GM19455 (cell line): ENCODE measurements around the gene POLN.

Experiments
- ATAC-seq: cut with Tn5 transposase; IDR thresholded peaks from one replicate; pipeline ENCODE4 v1.9.1; 2021; ENCODE audit not compliant: unreplicated experiment

Gene POLN

GRCh38 chr4:2073808-2074481 lies 168.0 kb downstream of the POLN start:
- ATAC-seq = no peak

DNA sequence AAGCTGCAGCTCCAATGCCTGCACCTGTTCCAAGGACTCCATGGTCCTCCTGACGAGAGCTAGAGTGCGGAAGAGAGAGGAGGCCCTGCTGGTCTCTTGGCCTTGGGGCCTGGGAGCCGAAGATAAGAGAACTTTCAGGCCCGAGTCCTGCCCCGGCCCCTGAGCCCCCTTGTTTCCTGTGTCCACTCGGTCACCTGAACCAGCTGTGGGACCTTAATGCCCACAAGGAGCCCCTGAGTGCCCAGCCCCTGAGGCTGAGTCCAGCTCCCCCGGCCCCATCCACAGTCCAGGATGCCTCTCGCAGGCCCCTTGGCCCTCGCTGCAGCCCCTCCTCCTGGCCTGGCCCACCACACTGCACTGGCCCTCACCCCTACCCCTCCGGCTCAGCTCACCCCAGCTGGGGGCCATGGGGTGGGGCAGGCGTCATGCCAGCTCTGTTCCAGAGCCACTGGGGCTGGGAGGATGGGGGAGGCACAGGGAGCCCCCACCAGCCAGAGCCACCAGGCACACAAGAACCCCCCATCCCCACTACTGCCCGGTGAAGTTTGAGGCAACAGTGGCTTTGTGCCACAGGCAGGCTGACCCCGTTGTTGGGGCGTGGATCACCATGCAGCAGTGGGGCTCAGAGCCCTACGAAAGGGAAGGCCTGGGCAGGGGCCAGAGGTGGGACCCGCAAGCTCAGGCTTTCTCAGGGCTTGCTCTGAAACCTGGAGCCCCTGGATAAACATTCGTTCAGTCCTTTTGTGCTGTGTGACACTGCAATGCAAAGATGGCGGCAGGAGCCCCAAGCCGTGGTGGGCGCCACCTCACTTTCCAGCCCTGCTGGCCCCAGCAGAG lies 168.7 kb downstream of the POLN start:
- no peak for ATAC-seq

- ATAC-seq = no peak
These were observed 169.7 kb downstream of the POLN start for GRCh38 chr4:2071912-2072867.

- ATAC-seq = no peak
These were observed 170.5 kb downstream of the POLN start for GRCh38 chr4:2071252-2071911.

GRCh38 chr4:2070421-2071251 lies 171.3 kb downstream of the POLN start:
- no peak for ATAC-seq

DNA sequence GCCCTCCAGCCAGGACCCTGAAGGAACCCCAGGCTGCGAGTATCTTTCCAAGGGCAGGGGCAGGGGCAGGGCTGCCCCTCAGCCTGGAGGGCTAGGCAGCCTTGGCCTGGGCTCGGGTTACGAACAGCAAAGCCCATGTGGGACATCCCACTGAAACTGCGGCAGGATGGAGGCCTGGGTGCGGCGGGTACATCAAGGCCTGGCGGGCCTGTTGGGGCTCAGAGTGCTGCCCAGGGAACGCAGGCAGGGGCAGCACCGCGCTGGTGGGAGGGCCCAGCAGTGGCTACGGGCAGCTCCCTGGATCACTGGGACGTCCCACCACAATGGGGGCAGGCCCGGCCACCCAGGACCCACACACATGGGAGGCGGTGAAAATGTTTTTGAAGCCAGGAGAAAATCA lies 171.9 kb downstream of the POLN start:
- no peak for ATAC-seq

DNA sequence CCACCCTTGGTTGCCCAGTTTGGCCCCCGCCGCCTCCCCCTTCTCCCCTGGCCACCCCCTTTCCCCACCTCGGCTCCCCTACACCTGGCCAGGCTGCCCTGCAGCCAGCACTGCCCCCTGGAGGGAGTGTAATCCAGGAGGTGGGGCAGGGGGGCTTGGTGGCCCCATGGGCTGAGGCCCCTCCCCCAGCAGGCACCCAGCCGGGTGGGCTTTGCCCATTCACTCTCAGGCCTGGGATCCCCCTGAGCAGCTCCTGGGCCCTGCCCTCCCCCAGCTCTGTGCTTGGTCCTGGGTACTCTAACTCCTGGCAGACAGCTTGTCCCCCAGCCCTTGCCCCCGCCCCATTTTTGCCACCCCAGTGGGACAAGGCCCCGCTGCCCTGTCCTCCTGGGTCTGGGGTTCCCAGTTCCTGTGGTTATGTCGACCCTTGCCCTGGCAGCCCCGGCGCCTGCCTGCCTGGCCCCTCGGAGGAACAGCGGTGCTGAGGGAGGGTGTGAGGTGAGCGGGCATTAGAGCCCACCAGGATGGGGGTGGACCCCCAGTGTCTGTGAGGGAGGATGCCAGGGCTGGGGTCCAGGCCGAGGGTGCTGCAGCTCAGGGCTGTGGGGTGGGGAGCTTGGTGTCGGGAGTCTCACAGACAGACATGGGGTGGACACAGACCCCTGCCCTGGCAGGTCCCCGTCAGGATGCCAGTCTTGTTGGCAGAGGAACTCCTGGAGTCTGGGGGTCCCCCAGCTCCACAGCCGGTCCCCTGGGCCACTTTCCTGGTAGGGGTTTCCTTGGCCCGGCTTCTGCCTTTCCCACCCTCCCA lies 172.6 kb downstream of the POLN start:
- no peak for ATAC-seq

DNA sequence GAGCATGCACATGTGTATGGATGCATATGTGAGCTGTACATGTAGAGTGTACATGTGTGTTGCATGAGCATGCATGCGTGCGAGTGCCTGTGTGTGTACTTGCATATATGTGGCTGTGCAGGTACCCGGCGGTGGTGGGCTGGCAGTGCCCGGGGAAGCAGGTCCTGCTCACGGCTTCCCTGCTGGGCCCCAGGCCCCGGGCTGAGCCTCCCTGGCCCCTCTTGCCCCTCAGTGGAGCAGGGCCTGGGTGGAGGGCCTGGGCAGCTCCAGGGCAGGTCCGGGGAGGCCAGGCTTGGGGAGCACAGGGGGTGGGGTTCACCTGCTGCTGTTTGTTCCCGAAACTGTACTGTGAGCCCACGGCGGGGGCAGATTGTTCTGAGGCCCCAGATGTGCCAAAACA lies 173.4 kb downstream of the POLN start:
- ATAC-seq = no peak

GRCh38 chr4:2068198-2068470 lies 173.8 kb downstream of the POLN start:
- no peak for ATAC-seq

DNA sequence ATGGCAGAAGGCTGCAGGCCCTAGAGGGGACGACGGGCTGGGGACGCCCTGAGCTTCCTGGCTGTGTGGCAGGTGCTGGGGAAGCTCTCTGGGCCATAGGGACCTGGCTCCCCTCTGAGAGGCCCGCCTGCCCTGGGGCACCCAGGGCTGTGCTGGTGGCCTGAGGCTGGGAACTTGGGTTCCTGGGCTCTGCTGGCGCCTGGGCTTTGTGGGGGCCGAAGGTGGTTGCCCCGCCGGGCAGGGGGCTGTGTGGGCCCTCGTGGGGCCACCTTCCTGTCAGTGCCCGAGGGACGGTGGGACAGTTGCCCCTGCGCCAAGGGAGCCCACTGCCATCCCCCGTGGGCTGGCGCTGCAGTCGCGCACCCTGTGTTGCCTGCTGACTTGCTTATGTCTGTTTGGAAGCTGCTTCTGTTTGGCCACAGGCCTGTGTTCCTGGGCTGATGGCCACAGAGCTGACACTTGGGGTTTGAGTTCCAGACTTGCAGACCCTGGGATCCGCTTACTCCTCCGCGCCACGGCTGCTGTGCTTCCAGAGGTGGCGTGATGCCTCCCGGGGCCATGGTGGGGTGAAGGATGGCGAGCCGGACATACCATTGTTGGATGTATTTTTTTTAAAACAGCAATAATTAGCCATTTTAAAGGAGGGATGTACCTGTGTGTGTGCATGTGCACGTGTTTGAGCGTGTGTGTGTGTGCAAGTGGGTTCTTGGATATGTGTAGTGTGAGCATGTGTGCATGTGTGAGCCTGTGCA lies 174.3 kb downstream of the POLN start:
- no peak for ATAC-seq

DNA sequence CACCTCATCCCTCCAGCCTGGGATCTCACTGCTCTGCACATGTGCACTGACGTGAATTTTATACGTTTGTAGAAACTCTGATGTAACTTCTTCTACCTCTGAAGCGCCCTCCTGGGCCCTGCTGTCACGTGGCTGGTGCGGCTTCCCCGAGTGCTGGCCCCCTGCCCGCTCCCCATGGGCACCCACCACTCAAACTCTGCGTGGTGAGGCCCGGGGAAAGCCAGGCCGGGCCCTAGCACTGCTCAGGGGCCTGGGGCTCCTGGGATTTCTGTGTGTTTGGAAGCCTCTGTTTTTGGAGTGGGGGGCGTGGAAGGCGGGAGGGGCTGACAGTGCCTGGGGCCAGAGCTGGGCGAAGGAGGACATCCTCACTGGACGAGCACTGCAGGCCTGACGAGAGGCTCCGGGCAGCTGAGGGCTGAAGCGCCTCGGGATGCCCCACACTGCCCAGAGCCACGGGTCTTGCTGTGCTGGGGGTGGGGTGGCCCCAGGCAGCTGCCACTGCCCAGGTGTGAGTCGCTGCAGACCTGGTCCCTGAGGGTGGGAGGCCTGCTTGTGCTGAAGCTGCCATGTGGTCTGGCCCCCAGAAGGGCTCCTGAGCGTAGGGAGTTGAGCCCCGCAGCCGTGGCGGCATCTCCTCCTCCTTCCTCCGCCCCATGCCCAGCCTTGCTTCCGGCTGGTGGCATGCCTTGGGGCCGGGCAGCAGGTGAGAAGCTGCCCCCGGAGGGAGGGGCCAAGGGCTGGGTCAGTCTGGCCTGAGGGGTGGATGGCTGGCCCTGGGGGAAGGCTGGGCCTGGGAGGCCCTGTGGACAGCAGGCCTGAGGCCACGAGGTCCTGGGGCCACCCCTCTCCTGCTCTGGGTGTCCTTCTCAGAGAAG lies 175.1 kb downstream of the POLN start:
- no peak for ATAC-seq

DNA sequence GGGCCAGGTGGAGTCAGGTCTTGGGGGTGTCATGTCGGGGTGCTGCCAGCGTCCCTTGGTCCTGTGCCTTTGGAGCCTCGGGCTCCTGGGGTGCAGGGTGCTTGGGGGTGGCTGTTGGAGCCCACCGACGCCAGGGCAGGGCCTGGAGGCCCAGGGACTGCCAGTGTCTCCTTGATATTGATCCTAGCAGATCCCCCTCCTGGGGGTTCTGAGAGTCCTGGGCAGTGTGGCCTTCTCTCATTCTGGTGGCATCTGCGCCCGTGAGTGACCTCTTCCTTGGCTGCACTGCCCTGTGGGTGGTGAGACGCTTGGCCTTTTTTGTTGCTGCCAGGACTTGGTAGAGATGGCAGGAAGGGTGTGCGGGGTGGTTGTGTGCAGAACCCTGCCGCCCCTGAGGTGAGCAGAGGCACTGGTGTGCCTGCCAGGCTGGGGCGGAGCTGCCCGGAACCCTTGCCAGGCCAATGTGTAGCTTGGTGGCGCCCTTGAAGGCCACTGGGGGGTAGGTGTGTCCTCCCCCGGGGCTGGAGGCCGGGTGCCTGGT lies 175.8 kb downstream of the POLN start:
- ATAC-seq = no peak

GRCh38 chr4:2065106-2065930 lies 176.6 kb downstream of the POLN start:
- no peak for ATAC-seq

DNA sequence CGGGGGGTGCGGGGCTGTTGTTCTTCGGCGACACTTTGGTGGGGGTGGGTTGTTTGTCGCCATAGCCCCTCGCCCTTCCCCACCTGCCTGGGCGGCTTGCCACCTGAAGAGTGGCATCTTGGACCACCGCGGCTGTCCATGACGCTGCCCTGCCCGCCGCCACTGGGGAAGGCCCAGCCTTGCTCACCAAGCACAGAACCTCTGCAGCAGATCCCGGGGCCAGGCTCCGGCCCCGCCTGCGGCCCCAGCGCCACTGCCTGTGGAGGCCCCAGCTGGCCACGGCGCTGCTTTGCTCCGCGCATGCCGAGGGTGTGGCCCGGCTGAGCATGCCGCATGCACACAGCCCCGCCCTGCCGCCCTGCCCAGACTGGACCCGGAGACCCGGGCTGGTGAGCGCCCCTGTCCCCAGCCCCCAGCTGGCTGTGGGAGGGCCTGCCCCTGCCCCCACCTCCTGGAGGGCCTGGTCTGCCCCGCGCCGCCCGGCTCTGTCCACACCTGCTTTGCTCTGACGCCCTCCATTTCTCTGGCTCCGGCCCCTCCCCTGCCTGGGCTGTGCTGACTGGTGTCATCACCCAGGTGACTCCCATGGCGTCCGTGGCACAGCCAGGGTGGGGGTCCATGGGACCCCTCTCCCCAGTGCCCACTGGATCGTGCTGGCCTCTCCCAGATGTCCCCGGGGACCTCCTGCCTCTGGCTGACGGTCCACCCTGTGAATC lies 177.5 kb downstream of the POLN start:
- no peak for ATAC-seq

DNA sequence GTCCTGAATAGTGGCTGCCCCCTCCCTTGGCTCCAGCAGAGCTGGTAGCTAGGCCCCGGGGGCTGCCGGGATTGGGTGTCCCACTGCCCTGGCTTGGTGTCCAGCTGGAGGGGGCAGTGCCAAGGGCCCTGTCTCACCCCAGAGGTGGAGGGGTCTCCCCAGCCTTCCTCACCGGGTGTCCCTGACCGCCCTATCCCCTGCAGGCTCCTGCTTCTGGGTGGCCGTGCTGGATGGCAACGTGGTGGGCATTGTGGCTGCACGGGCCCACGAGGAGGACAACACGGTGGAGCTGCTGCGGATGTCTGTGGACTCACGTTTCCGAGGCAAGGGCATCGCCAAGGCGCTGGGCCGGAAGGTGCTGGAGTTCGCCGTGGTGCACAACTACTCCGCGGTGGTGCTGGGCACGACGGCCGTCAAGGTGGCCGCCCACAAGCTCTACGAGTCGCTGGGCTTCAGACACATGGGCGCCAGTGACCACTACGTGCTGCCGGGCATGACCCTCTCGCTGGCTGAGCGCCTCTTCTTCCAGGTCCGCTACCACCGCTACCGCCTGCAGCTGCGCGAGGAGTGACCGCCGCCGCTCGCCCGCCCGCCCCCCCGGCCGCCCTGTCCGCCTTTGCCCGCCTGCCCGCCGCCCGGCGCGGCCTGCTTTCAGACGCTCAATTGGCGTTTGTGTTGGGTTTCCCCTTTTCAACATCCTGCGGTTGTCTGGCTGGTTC lies 178.2 kb downstream of the POLN start:
- no peak for ATAC-seq
